HFFc6 (cell line): ENCODE measurements around the gene NDST4. TPM values are rescaled to one million over a fixed set of nuclear protein-coding genes. Genes with fewer than 3 reads are reported as not detected.

ENCODE experiments used
- DNase-seq: peaks from one replicate; pipeline ENCODE4 v3.0.0-alpha.2; 2018
- H3K27ac Mint-ChIP-seq: 2 replicates; pipeline ENCODE4 v1.8.0; 2020; ENCODE audit warnings: mild to moderate bottlenecking, mixed read lengths
- H3K27me3 Mint-ChIP-seq: 2 replicates; pipeline ENCODE4 v1.8.0; 2021; ENCODE audit warnings: mild to moderate bottlenecking, moderate library complexity, mixed read lengths; ENCODE audit not compliant: insufficient read depth
- H3K36me3 Mint-ChIP-seq: 2 replicates; pipeline ENCODE4 v1.8.0; 2021; ENCODE audit warnings: low read depth, mixed read lengths
- H3K4me1 Mint-ChIP-seq: 2 replicates; pipeline ENCODE4 v1.8.0; 2020; ENCODE audit warnings: low read depth, mixed read lengths
- H3K4me3 Mint-ChIP-seq: 2 replicates; pipeline ENCODE4 v1.8.0; 2020; ENCODE audit warnings: mild to moderate bottlenecking, moderate library complexity, mixed read lengths
- H3K9me3 Mint-ChIP-seq: 2 replicates; pipeline ENCODE4 v1.8.0; 2020; ENCODE audit warnings: mild to moderate bottlenecking, mixed read lengths
- CTCF ChIP-seq: fragments of 200-600 bp; sonication (generic); IDR thresholded peaks from 2 replicates; pipeline ENCODE4 v1.5.0; 2021; ENCODE audit warnings: antibody characterized with exemption, mild to moderate bottlenecking
- total RNA-seq, 6 experiments: library from RNA; stranded (reverse); fragmentation: NEBNext Ultra II Directional; extraction: Animal tissue kit (Norgen Biotek cat#: 25700); gene quantifications; 2 replicates in 1 of 6; 3 replicates in 5 of 6; pipeline ENCODE4 v1.2.3, GENCODE V29; 2021

Gene NDST4
- total RNA-seq, 6 experiments from 2014 or later: not detected

GRCh38 chr4:114870987-114871386, 242.4 kb downstream of the NDST4 start:
- peaks cover 21% of the 10 kb centered on the region for H3K9me3 Mint-ChIP-seq
- no peak for DNase-seq
- H3K27ac Mint-ChIP-seq: no peak overlapping the region
- H3K36me3 Mint-ChIP-seq: no peaks in the 10 kb centered on the region
- H3K27me3 Mint-ChIP-seq: no peaks in the 10 kb centered on the region
- no peaks in the 10 kb centered on the region for H3K4me1 Mint-ChIP-seq
- TF ChIP-seq CTCF: no peak
- H3K4me3 Mint-ChIP-seq: no peak overlapping the region

GRCh38 chr4:114866901-114867670, 246.3 kb downstream of the NDST4 start:
- H3K9me3 Mint-ChIP-seq: peaks cover 25% of the 10 kb centered on the region
- no peak overlapping the region for H3K27ac Mint-ChIP-seq
- no peak for TF ChIP-seq CTCF
- H3K36me3 Mint-ChIP-seq: no peaks in the 10 kb centered on the region
- H3K4me3 Mint-ChIP-seq: no peak overlapping the region
- no peaks in the 10 kb centered on the region for H3K27me3 Mint-ChIP-seq
- no peaks in the 10 kb centered on the region for H3K4me1 Mint-ChIP-seq
- no peak for DNase-seq

- no peak for TF ChIP-seq CTCF
- Mint-ChIP-seq H3K36me3 (no peaks in the 10 kb centered on the region), H3K4me3 (no peak overlapping the region), H3K9me3 (peaks cover 18% of the 10 kb centered on the region), H3K4me1 (no peaks in the 10 kb centered on the region), H3K27me3 (no peaks in the 10 kb centered on the region), H3K27ac (no peak overlapping the region)
- no peak for DNase-seq
Observed at GRCh38 chr4:114864060-114864459, 249.4 kb downstream of the NDST4 start.

- DNase-seq: no peak
- no peaks in the 10 kb centered on the region for H3K27me3 Mint-ChIP-seq
- TF ChIP-seq CTCF: no peak
- no peak overlapping the region for H3K27ac Mint-ChIP-seq
- no peak overlapping the region for H3K4me3 Mint-ChIP-seq
- peaks cover 8% of the 10 kb centered on the region; the same call in 1 of the 2 replicates for H3K9me3 Mint-ChIP-seq
- no peaks in the 10 kb centered on the region for H3K4me1 Mint-ChIP-seq
- no peaks in the 10 kb centered on the region for H3K36me3 Mint-ChIP-seq
Observed at GRCh38 chr4:114860786-114861185, 252.6 kb downstream of the NDST4 start.

GRCh38 chr4:114857831-114858230, 255.6 kb downstream of the NDST4 start:
- H3K27me3 Mint-ChIP-seq: no peaks in the 10 kb centered on the region

More at GRCh38 chr4:114857831-114858230, 255.6 kb downstream of the NDST4 start:
- no peaks in the 10 kb centered on the region for H3K36me3 Mint-ChIP-seq
- peaks cover 22% of the 10 kb centered on the region for H3K9me3 Mint-ChIP-seq
- H3K27ac Mint-ChIP-seq: no peak overlapping the region
- H3K4me3 Mint-ChIP-seq: no peak overlapping the region
- no peak for DNase-seq
- no peaks in the 10 kb centered on the region for H3K4me1 Mint-ChIP-seq
- no peak for TF ChIP-seq CTCF
